PFSK-1 (cell line): ENCODE measurements around the gene MAPK8.

ENCODE experiments used
- POLR2AphosphoS5 ChIP-seq: IDR thresholded peaks from 2 replicates; pipeline ENCODE4 v1.6.1; 2012; ENCODE audit warnings: low read depth, mild to moderate bottlenecking, control low read depth, low read length, moderate library complexity
- REST ChIP-seq, 2 experiments: IDR thresholded peaks; 2 replicates each; pipeline versions ENCODE4 v1.6.1 to v1.8.0; 2011 to 2012; ENCODE audit warnings: low read depth in 2 of 2, low read length in 2 of 2, control low read depth in 1 of 2, inconsistent platforms in 1 of 2, mild to moderate bottlenecking in 1 of 2, moderate library complexity in 1 of 2; ENCODE audit not compliant: insufficient read depth in 1 of 2
- TAF1 ChIP-seq: IDR thresholded peaks from 2 replicates; pipeline ENCODE4 v1.6.1; 2012; ENCODE audit warnings: low read length, control low read depth, borderline replicate concordance; ENCODE audit not compliant: insufficient read depth

- no peak for TF ChIP-seq POLR2AphosphoS5
- no peak for TF ChIP-seq REST (IDR thresholded peaks at IDR 0.05; ENCODE audit: insufficient read depth in 1 of 2, low read depth in 2 of 2, low read length in 2 of 2)
- no peak for TF ChIP-seq TAF1
Measured at GRCh38 chr10:48305905-48306264, 592 bp upstream of the MAPK8 start.
